Immature natural killer cell (primary cell): ENCODE results near the gene FXYD5. TPM values are rescaled to one million over a fixed set of nuclear protein-coding genes. Genes with fewer than 3 reads are reported as not detected.
A peak's percentile ranks its signal among the peaks of the same experiment; 100 is the strongest.
"Not testable (repeated sequence)": the region's sequence is repeated elsewhere in the genome, so short reads cannot be mapped to it uniquely, and the experiment has no call there.

Experiments used
- DNase-seq, 3 donors: peaks; one replicate each; pipeline ENCODE4 v3.0.0; 2022; ENCODE audit warnings: mixed read lengths in 1 of 3
- H3K27ac Mint-ChIP-seq, 6 donors: one replicate each; pipeline ENCODE4 v1.8.0; 2020; ENCODE audit warnings: mixed read lengths in 6 of 6, mild to moderate bottlenecking in 5 of 6, inconsistent platforms in 4 of 6, moderate library complexity in 3 of 6
- H3K27me3 Mint-ChIP-seq, 3 donors: one replicate each; pipeline ENCODE4 v1.8.0; 2020 to 2021; ENCODE audit warnings: low read depth in 3 of 3, mild to moderate bottlenecking in 3 of 3, mixed read lengths in 3 of 3, moderate library complexity in 3 of 3, inconsistent platforms in 1 of 3
- H3K36me3 Mint-ChIP-seq, 3 donors: one replicate each; pipeline ENCODE4 v1.8.0; 2020; ENCODE audit warnings: mixed read lengths in 3 of 3, inconsistent platforms in 2 of 3, mild to moderate bottlenecking in 2 of 3
- H3K4me1 Mint-ChIP-seq, 2 donors: one replicate each; pipeline ENCODE4 v1.8.0; 2020; ENCODE audit warnings: inconsistent platforms in 2 of 2, mild to moderate bottlenecking in 2 of 2, mixed read lengths in 2 of 2, moderate library complexity in 1 of 2
- H3K4me3 Mint-ChIP-seq, 5 donors: one replicate each; pipeline ENCODE4 v1.8.0; 2020; ENCODE audit warnings: mild to moderate bottlenecking in 5 of 5, mixed read lengths in 5 of 5, inconsistent platforms in 3 of 5, moderate library complexity in 3 of 5
- H3K9me3 Mint-ChIP-seq, 6 donors: one replicate each; pipeline ENCODE4 v1.8.0; 2020; ENCODE audit warnings: mild to moderate bottlenecking in 6 of 6, mixed read lengths in 6 of 6, inconsistent platforms in 4 of 6, moderate library complexity in 3 of 6
- polyA plus RNA-seq, 3 donors: library from polyadenylated mRNA; unstranded; fragments of 300-500 nt; fragmentation: Illumina TruSeq; gene quantifications; one replicate each; pipeline ENCODE4 v1.2.3, GENCODE V29; 2021

The FXYD5 gene
- polyA plus RNA-seq, 3 donors from 2014 or later, result 262 to 427 (median 346) TPM

DNA sequence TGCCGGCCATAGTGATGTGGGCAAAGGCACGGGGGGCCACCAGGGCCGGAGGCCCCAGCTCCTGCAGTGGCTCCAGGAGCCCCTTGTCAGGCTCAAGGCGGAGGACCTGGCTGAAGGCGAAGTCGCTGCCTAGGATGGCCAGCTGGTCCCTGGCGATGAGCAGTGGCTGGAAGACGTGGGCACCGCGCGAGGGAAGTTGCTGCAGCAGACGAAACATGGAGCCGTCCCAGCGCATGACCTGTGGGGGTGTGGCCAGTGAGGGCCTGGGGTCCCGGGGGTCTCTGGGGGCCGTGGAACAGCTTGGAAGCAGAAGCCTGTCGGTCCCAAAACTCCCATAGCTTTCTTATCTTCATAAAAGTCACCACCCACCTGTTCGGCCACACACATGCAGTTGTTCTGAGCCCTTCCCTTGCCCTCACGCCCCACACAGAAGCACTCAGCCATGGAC, 29.2 kb upstream of the FXYD5 start:
- H3K9me3 Mint-ChIP-seq, result no peaks in the 10 kb centered on the region
- H3K4me1 Mint-ChIP-seq, result peaks cover 13 to 15% of the 10 kb centered on the region in 2 donors
- H3K27me3 Mint-ChIP-seq, result peaks cover 0 to 6% (median 0%) of the 10 kb centered on the region in 3 donors
- no peak overlapping the region for H3K27ac Mint-ChIP-seq
- H3K4me3 Mint-ChIP-seq, result peak overlapping the region in 1 of 5 donors; percentile 38
- no peaks in the 10 kb centered on the region for H3K36me3 Mint-ChIP-seq
- no peak for DNase-seq

GRCh38 chr19:35125749-35126623, 28.5 kb upstream of the FXYD5 start:
- Mint-ChIP-seq H3K4me1 (peaks cover 13 to 15% of the 10 kb centered on the region in 2 donors), H3K4me3 (peak overlapping the region in 1 of 5 donors; percentile 38), H3K9me3 (no peaks in the 10 kb centered on the region), H3K36me3 (no peaks in the 10 kb centered on the region), H3K27ac (peak overlapping the region in 1 of 6 donors; percentile 46), H3K27me3 (peaks cover 0 to 9% (median 0%) of the 10 kb centered on the region in 3 donors)
- no peak for DNase-seq

DNA sequence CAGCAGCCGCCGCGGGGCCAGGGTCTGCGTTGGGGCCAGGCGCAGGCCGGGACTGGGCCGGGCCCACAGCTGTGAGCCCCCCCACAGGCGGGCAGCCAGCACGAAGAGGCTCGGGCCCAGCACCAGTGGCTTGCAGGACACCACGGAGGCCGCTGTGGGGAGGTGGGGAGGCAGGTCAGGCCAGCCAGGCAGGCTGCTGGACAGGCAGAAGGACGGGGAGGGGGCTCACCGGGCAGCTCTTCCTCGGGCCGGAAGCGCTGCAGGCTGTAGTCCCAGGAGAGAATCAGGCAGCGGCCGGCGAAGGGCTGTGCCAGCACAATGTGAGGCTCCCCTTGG, 27.9 kb upstream of the FXYD5 start:
- H3K4me3 Mint-ChIP-seq, result no peak overlapping the region
- H3K27ac Mint-ChIP-seq, result no peak overlapping the region
- peaks cover 0 to 9% (median 0%) of the 10 kb centered on the region in 3 donors for H3K27me3 Mint-ChIP-seq
- peaks cover 13 to 15% of the 10 kb centered on the region in 2 donors for H3K4me1 Mint-ChIP-seq
- H3K9me3 Mint-ChIP-seq, result no peaks in the 10 kb centered on the region
- H3K36me3 Mint-ChIP-seq, result no peaks in the 10 kb centered on the region
- no peak for DNase-seq

DNA sequence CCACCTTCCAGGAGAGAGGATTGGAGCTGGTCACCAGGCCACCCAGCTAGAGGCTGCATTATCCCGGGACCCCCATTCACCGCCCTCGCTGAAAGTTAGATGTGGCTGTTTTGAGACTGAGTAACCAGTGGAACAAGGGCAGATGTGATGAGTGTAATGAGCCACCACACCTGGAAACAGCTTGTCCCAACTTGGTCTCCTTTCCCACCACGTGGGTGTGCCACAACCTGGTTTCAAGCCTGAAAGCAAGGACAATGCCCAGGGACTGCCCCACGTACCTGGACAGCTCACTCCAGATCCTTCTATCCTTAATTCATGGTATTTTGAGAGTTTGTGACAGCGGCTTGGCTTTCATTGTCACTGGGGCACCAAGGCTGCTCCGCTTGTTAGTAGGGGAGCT, 26.7 kb upstream of the FXYD5 start:
- H3K27ac Mint-ChIP-seq, result no peak overlapping the region

GRCh38 chr19:35128398-35129057, 26.0 kb upstream of the FXYD5 start:
- H3K27me3 Mint-ChIP-seq, result peaks cover 0 to 11% (median 0%) of the 10 kb centered on the region in 3 donors
- peaks cover 13 to 15% of the 10 kb centered on the region in 2 donors for H3K4me1 Mint-ChIP-seq
- no peak overlapping the region for H3K4me3 Mint-ChIP-seq
- H3K9me3 Mint-ChIP-seq, result no peaks in the 10 kb centered on the region
- H3K27ac Mint-ChIP-seq, result no peak overlapping the region
- DNase-seq, result no peak
- H3K36me3 Mint-ChIP-seq, result no peaks in the 10 kb centered on the region

More for the DNA sequence above, 26.7 kb upstream of the FXYD5 start:
- H3K4me1 Mint-ChIP-seq, result peaks cover 13 to 15% of the 10 kb centered on the region in 2 donors
- H3K27me3 Mint-ChIP-seq, result peaks cover 0 to 9% (median 0%) of the 10 kb centered on the region in 3 donors
- H3K9me3 Mint-ChIP-seq, result no peaks in the 10 kb centered on the region
- no peak overlapping the region for H3K4me3 Mint-ChIP-seq
- DNase-seq, result no peak
- no peaks in the 10 kb centered on the region for H3K36me3 Mint-ChIP-seq

- not testable (repeated sequence) for H3K4me3 Mint-ChIP-seq, H3K9me3 Mint-ChIP-seq, H3K27ac Mint-ChIP-seq, H3K27me3 Mint-ChIP-seq, H3K4me1 Mint-ChIP-seq, H3K36me3 Mint-ChIP-seq, DNase-seq
Measured at GRCh38 chr19:35129724-35130274, 24.7 kb upstream of the FXYD5 start.

- peaks cover 0 to 4% (median 0%) of the 10 kb centered on the region in 3 donors for H3K36me3 Mint-ChIP-seq
- H3K27me3 Mint-ChIP-seq, result peaks cover 0 to 6% (median 2%) of the 10 kb centered on the region in 3 donors
- H3K4me3 Mint-ChIP-seq, result no peak overlapping the region
- no peak overlapping the region for H3K27ac Mint-ChIP-seq
- H3K9me3 Mint-ChIP-seq, result no peaks in the 10 kb centered on the region
- H3K4me1 Mint-ChIP-seq, result peaks cover 0 to 2% of the 10 kb centered on the region in 2 donors
- no peak for DNase-seq
Measured at GRCh38 chr19:35130761-35131720, 23.5 kb upstream of the FXYD5 start.

- no peak overlapping the region for H3K4me3 Mint-ChIP-seq
- peaks cover 0 to 5% of the 10 kb centered on the region in 2 donors for H3K4me1 Mint-ChIP-seq
- H3K36me3 Mint-ChIP-seq, result peaks cover 0 to 4% (median 0%) of the 10 kb centered on the region in 3 donors
- H3K27ac Mint-ChIP-seq, result no peak overlapping the region
- DNase-seq, result no peak
- H3K27me3 Mint-ChIP-seq, result peaks cover 2 to 6% (median 2%) of the 10 kb centered on the region in 3 donors
- H3K9me3 Mint-ChIP-seq, result no peaks in the 10 kb centered on the region
Measured at GRCh38 chr19:35132254-35132653, 22.3 kb upstream of the FXYD5 start.

GRCh38 chr19:35133826-35134225, 20.7 kb upstream of the FXYD5 start:
- no peak for DNase-seq
- no peak overlapping the region for H3K27ac Mint-ChIP-seq
- no peaks in the 10 kb centered on the region for H3K9me3 Mint-ChIP-seq
- peaks cover 2 to 5% (median 4%) of the 10 kb centered on the region in 3 donors for H3K27me3 Mint-ChIP-seq
- peaks cover 0 to 8% of the 10 kb centered on the region in 2 donors for H3K4me1 Mint-ChIP-seq
- H3K4me3 Mint-ChIP-seq, result no peak overlapping the region
- peaks cover 0 to 4% (median 0%) of the 10 kb centered on the region in 3 donors for H3K36me3 Mint-ChIP-seq

GRCh38 chr19:35134601-35135242, 19.8 kb upstream of the FXYD5 start, which contains the start of gene LGI4:
Gene LGI4, minus strand, starts transcription at chr19:35135059. Its CDS starts 379 bp downstream, at chr19:35134680.
- no peaks in the 10 kb centered on the region for H3K9me3 Mint-ChIP-seq
- peaks cover 2 to 5% (median 4%) of the 10 kb centered on the region in 3 donors for H3K27me3 Mint-ChIP-seq
- peaks cover 0 to 4% (median 0%) of the 10 kb centered on the region in 3 donors for H3K36me3 Mint-ChIP-seq
- H3K4me1 Mint-ChIP-seq, result peaks cover 0 to 8% of the 10 kb centered on the region in 2 donors
- no peak within 1 kb of the TSS for H3K27ac Mint-ChIP-seq
- DNase-seq, result no peak
- no peak within 1 kb of the TSS for H3K4me3 Mint-ChIP-seq

DNA sequence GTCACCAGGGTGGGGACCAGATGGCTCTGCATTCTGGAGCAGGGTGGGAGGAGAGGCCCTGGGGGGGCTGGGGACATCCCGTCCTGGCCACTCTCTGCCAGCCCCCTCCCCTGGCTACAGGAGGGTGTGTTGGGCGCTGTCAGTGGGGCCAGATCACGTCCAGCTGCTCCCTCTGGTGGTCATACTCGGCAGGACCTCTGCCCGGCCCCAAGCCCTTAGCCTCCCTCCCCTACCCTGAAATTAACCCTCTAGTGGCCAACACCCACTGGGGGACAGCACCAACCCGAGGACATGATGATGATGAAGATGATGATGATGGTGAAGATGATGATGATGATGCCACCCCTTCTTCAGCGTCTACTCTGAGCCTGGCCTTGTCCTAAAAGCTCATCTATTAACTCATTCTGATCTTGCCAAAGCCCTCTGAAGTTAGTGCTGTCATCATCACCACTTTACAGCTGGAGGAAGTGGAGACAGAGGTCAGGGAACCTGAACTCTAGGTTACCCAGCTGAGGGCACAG, 19.1 kb upstream of the FXYD5 start:
- H3K4me3 Mint-ChIP-seq, result no peak overlapping the region
- H3K36me3 Mint-ChIP-seq, result peaks cover 0 to 5% (median 0%) of the 10 kb centered on the region in 3 donors
- peaks cover 2 to 5% (median 4%) of the 10 kb centered on the region in 3 donors for H3K27me3 Mint-ChIP-seq
- H3K27ac Mint-ChIP-seq, result no peak overlapping the region
- H3K4me1 Mint-ChIP-seq, result peaks cover 1 to 8% of the 10 kb centered on the region in 2 donors
- no peaks in the 10 kb centered on the region for H3K9me3 Mint-ChIP-seq
- DNase-seq, result peak; percentile 52 to 62 (median 59)

GRCh38 chr19:35136231-35136630, 18.3 kb upstream of the FXYD5 start:
- H3K36me3 Mint-ChIP-seq, result peaks cover 0 to 11% (median 0%) of the 10 kb centered on the region in 3 donors

More at GRCh38 chr19:35136231-35136630, 18.3 kb upstream of the FXYD5 start:
- no peak for DNase-seq
- H3K27ac Mint-ChIP-seq, result no peak overlapping the region
- H3K9me3 Mint-ChIP-seq, result no peaks in the 10 kb centered on the region
- peaks cover 9 to 14% of the 10 kb centered on the region in 2 donors for H3K4me1 Mint-ChIP-seq
- peaks cover 3 to 6% (median 4%) of the 10 kb centered on the region in 3 donors for H3K27me3 Mint-ChIP-seq
- H3K4me3 Mint-ChIP-seq, result no peak overlapping the region
